GM13977 (cell line): ENCODE measurements around the gene SOX9.

Experiments
- DNase-seq: peaks from one replicate; pipeline ENCODE4 v3.0.0; 2012; ENCODE audit warnings: low spot score
- in situ Hi-C: fragments of 300-500 bp; cut with MboI; formaldehyde crosslinking; loops from one replicate; pipeline ENCODE4 v1.12.0; 2022; ENCODE audit warnings: low sequenced_read_pairs, low pct_unique_long_range_greater_than_20kb, mixed read lengths, inconsistent platforms; ENCODE audit not compliant: unreplicated experiment
- TF ChIP-seq, protein P1 (sequence below): IDR thresholded peaks from 2 replicates; pipeline ENCODE4 v1.5.1; 2012; ENCODE audit warnings: mild to moderate bottlenecking, control low read depth; ENCODE audit not compliant: insufficient read depth; ENCODE audit errors: extremely low read depth, missing control alignments

The SOX9 gene

GRCh38 chr17:72097144-72097543 is 23.7 kb upstream of the SOX9 start:
- TF ChIP-seq, protein P1, sequence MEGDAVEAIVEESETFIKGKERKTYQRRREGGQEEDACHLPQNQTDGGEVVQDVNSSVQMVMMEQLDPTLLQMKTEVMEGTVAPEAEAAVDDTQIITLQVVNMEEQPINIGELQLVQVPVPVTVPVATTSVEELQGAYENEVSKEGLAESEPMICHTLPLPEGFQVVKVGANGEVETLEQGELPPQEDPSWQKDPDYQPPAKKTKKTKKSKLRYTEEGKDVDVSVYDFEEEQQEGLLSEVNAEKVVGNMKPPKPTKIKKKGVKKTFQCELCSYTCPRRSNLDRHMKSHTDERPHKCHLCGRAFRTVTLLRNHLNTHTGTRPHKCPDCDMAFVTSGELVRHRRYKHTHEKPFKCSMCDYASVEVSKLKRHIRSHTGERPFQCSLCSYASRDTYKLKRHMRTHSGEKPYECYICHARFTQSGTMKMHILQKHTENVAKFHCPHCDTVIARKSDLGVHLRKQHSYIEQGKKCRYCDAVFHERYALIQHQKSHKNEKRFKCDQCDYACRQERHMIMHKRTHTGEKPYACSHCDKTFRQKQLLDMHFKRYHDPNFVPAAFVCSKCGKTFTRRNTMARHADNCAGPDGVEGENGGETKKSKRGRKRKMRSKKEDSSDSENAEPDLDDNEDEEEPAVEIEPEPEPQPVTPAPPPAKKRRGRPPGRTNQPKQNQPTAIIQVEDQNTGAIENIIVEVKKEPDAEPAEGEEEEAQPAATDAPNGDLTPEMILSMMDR: no peak
- in situ Hi-C loops: no loop called here
- DNase-seq: no peak

DNA sequence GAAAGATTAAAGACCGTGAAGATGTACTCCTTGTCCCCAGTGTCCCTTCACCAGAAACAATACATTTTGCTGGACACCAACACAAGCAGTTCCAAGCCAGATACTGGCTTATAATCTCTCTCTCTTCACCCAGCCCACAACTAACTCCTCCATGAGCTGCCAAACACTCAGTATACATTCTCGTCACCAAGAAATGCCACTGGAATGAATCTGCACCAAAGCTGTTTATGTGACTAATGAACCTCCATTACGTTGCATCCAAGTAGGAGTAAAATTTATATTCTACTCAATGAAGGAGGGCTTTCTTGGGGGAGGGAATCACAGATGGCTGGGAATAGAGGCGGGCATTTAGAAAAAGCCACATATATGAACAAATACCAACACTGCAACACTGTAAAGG is 20.9 kb upstream of the SOX9 start:
- TF ChIP-seq, protein P1: no peak
- in situ Hi-C loops: loop anchor here (25.0 kb wide), 1 partner anchor 437 kb away; no protein-coding TSS in a partner anchor

GRCh38 chr17:72100470-72100869 is 20.4 kb upstream of the SOX9 start:
- DNase-seq: no peak
- TF ChIP-seq, protein P1: no peak
- in situ Hi-C loops: loop anchor here (25.0 kb wide), 1 partner anchor 437 kb away; no protein-coding TSS in a partner anchor

More for the DNA sequence above, 20.9 kb upstream of the SOX9 start:
- no peak for DNase-seq

GRCh38 chr17:72101526-72101925 is 19.3 kb upstream of the SOX9 start:
- in situ Hi-C loops: loop anchor here (25.0 kb wide), 1 partner anchor 436 kb away; no protein-coding TSS in a partner anchor
- DNase-seq: no peak

GRCh38 chr17:72102366-72102765 is 18.5 kb upstream of the SOX9 start:
- in situ Hi-C loops: loop anchor here (25.0 kb wide), 1 partner anchor 435 kb away; no protein-coding TSS in a partner anchor
- TF ChIP-seq, protein P1: no peak
- no peak for DNase-seq

More at GRCh38 chr17:72101526-72101925, 19.3 kb upstream of the SOX9 start:
- TF ChIP-seq, protein P1: no peak

- no peak for DNase-seq
- TF ChIP-seq, protein P1: no peak
- in situ Hi-C loops: loop anchor here (25.0 kb wide), 1 partner anchor 433 kb away; no protein-coding TSS in a partner anchor
These were observed 16.5 kb upstream of the SOX9 start for GRCh38 chr17:72104164-72104862.
